Cardiac fibroblast (primary cell): ENCODE data around the gene GNPTG.

Experiments
- DNase-seq, 2 donors: peaks; one replicate each; pipeline versions ENCODE4 v3.0.0 to v3.0.0-alpha.2; 2010; ENCODE audit warnings: low read depth in 2 of 2
- H3K4me3 ChIP-seq, 2 donors: replicated peaks in 1 of 2; 1 replicate in 1 of 2; 2 replicates in 1 of 2; pipeline ENCODE4 v1.5.1; 2011; ENCODE audit warnings: low read depth in 2 of 2, low read length in 2 of 2, mild to moderate bottlenecking in 2 of 2, moderate library complexity in 1 of 2
- CTCF ChIP-seq: IDR thresholded peaks from one replicate; pipeline ENCODE4 v1.5.1; 2011; ENCODE audit warnings: low read depth, mild to moderate bottlenecking, low read length, inconsistent platforms

The GNPTG gene

GRCh38 chr16:1378804-1379303 is 27.1 kb downstream of the GNPTG start:
- peak; percentile 64 to 91 for DNase-seq
- TF ChIP-seq CTCF = no peak
- peak overlapping the region; percentile 34 to 62 for H3K4me3 ChIP-seq

- peak overlapping the region; percentile 34 to 62 for H3K4me3 ChIP-seq
- TF ChIP-seq CTCF = no peak
- peak; percentile 53 to 64 for DNase-seq
Measured at GRCh38 chr16:1379304-1380076, 27.8 kb downstream of the GNPTG start.

GRCh38 chr16:1380195-1380594 is 28.5 kb downstream of the GNPTG start:
- no peak for TF ChIP-seq CTCF
- H3K4me3 ChIP-seq = no peak overlapping the region
- DNase-seq = no peak

- no peak for DNase-seq
- no peak for TF ChIP-seq CTCF
- no peak overlapping the region for H3K4me3 ChIP-seq
Measured at GRCh38 chr16:1381612-1382406, 30.1 kb downstream of the GNPTG start.

- DNase-seq = no peak
- H3K4me3 ChIP-seq = no peak overlapping the region
- no peak for TF ChIP-seq CTCF
Measured at GRCh38 chr16:1383556-1383955, 31.8 kb downstream of the GNPTG start.

GRCh38 chr16:1385232-1385631 is 33.5 kb downstream of the GNPTG start:
- DNase-seq = no peak
- no peak overlapping the region for H3K4me3 ChIP-seq
- TF ChIP-seq CTCF = no peak
